ENCODE results near the gene ULBP3.
"Not testable (repeated sequence)": the region's sequence is repeated elsewhere in the genome, so short reads cannot be mapped to it uniquely, and the experiment has no call there.

ULBP3 gene

DNA sequence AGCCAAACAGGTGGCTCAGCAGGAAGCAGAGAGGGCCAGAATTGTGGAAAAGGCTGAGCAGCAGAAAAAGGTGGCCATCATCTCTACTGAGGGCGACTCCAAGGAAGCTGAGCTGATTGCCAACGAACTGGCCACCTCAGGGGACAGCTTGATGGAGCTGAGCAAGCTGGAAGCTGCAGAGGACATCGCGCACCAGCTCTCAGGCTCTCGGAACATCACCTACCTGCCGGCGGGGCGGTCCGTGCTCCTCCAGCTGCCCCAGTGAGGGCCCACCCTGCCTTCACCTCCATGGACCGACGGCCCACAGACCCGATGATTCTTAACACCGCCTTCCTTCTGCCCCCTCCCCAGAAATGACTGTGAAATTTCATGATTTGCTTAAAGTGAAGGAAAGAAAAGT, 25.8 kb downstream of the ULBP3 start:
- DNase-seq (ENCODE audit: low spot score), result no peak

DNA sequence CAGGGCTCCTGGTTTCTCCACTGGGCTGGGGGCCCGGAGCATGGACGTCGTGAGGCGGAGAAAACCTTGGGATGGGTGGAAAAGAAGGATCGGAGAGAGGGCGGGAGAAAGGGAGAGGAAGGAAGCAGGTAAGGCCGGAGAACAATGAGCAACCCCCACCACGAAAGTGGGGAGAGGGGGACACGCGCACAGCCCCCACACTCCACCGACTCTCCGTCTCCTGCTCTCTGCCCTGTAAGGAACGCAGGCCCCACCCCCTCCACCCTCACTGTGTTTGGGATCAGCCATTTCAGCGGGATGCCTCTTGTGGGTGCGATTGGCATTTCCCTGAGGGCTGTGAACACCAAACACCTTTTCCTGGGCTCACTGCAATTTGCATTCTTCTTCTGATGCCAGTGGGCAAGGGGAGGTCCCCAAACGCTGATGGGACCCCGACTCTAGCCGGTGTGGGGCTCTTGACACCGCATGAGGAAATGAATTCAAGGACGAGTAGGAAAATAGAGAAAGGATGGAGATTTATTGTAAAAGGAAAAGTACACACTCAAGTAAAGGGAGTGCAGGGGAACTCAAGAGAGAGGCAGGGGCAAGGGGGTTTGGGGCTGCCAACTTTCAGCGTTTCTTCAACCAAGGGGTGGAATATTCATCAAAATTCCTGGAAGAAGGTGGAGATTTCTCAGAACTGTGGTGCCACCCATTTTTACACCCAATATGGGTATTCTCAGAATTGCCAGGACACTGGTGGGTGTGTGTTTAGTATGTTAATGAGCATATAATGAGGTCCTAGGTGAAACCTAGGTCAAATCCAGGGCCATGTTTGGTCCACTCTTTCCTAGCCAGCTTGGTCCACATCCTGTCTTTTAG, 30.5 kb downstream of the ULBP3 start:
- no peak for DNase-seq (ENCODE audit: low spot score)

DNA sequence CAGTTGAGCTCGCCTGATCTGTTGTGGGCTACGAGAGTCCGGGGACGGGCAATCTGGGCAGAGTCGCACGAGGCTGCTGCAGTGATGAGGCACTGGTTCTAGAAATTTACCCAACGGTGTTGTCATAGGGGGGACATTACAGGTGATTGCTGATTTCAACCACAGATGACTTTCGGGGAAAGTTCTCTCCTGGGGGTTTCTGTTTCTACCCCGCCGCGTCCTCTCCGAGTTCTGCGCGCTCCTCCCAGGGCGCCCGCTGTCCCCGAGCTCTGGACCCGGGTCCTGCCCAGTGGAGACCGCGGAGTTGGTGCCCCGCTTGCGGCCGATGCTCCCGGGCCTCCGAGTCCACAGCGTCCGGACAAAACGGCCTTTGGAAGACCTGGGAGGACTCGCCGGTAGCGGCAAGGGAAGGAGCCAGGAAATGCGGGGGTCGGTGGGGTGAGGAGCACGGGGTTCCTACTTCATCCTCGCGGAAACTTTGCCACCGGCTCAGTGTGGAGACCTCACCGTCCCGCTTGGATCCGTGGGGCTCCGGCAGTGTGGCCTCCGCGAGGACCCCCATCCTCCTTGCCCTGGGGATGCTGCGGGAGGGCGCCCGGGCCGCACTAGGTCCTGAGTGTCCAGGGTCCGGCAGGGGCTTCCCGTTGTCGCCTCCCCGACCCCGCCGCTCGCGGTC, 31.3 kb downstream of the ULBP3 start:
- DNase-seq (ENCODE audit: low spot score), result no peak

DNA sequence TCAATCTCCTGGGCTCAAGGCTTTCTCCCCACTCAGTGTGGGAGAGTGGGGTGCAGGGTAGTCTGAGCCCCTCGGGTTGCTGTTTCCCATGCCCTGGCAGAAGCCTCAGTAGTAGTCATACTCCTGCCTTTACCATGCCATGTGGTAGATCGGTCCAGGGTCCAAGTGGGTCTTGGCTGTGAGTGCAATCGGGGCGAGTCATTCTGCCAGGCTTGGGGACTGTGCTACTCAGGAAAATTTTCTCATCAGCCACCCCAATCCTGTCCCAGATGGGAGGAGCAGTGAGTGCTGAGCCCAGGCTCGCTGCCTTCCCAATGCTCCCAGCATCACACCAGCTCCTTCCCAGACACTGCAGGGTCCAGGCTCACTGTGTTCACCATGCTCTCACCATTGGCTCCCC, 32.8 kb downstream of the ULBP3 start:
- DNase-seq (ENCODE audit: low spot score), result no peak

DNA sequence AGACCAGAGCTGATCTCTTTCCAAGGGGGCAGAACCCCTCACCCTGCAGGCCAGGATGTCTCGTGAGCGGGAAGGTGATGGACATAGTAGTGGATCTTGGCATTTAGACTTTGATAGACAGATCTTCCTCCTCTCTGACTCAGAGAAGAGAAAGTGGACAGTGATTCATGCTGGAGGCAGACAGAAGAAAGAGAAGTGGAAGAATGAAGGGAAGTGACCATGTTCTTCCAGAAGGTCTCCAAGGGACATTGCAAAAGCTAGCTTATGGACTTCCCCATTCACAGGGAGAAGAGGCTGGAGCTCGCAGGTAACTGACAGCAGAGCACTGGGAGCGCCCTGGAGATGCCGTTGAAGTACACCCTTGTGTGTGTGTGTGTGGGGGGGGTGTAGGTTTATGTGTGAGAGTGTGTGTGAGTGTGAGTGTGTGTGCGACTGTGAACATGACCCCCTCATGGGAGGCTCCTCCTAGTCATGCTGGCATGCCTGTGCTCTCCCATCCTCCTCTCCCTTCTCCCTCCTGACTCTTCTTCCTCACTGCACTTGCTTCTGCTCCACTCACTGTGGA, 35.6 kb downstream of the ULBP3 start:
- DNase-seq (ENCODE audit: low spot score), result no peak

DNA sequence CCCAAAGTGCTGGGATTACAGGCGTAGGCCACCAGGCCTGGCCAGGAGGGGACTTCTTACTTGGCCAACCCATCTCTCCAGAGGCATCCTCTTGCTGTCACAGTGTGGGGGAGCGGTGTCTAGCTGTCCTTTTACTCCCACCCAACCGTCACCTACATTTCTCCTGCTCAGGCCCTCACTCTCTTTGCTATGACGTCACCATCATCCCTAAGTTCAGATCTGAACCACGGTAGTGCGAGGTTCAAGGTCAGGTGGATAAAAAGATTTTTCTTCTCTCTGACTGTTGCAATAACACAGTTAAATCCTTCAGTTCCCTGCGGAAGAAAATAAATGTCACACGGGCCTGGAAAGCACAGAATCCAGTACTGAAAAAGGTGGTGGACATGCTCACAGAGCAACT, 36.3 kb downstream of the ULBP3 start:
- DNase-seq (ENCODE audit: low spot score), result no peak

DNA sequence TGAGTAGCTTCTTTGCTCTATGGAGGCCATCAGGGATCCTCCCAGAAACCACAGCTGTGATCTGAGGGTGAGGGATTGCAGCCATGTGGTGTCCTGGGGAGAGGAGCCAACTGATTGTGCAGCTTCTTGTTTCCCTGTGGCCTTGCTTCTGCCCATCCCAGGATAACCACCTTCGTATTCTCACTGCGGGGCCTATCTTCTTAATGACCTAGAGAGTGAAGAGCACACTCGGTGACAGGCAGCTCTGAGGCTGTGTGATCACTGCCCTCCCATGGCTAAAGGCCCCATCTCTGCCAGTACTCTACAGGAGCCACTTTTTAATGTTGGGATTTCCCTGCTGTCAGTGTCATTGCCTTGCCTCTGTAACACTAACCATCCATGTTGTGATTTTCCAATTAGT, 38.3 kb downstream of the ULBP3 start:
- DNase-seq (ENCODE audit: low spot score), result no peak

DNA sequence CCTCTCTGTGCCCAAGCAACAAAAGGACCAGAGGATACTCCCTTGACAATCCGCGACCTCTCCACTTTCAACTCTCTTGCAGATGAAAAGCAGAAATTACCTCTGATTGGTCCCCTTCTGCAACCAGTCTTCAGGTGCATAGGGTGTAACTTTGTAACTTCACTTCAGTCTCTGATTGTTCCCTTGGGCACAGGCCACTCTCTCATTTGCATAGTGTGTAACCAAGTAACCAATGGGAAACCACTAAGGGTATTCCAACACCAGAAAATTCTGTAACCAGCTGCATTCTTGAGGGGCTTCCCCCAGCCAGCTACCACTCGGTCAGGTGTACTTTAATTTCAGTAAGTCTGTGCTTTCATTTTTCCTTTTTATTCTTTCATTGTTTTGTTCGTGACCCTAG, 39.2 kb downstream of the ULBP3 start:
- no peak for DNase-seq (ENCODE audit: low spot score)

DNA sequence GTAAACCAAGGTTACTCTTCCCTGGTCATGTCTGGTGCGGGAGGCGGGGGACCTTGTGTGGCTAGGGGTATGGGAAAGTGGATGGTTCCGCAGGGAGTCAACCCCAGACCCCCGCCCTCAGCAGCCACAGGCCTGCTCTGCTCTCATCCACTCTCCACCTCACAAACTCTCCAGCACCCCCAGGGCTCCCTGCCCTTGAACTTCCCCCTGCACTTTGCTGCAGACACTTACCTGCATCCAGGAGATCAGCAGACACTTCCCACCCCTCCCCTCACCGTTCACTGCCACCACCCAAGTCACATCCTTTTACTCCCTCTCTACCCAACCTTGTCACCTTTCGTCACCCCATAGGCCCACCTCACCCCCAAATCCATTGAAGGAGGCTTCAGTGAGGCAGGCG, 39.6 kb downstream of the ULBP3 start:
- no peak for DNase-seq (ENCODE audit: low spot score)

DNA sequence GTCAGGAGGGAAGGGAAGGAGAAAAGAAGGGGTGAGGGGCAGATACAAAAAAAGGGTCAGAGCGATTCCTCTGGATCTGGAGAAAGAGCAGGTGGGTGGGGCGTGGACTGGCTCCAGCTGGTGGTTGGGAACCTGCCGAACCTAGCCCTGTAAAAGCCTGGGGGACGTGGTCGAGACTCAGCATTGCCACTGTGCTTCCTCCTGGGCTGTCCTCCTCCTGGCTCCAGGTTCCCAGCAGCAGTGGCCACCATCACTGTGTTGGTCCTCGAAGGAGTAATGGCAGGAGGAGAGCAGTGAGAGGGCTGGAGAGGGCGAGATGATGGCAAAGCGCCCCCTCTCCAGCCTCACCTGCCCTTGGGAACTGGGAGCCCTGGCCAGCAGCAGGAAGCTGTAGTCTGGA, 40.1 kb downstream of the ULBP3 start:
- DNase-seq (ENCODE audit: low spot score), result no peak

DNA sequence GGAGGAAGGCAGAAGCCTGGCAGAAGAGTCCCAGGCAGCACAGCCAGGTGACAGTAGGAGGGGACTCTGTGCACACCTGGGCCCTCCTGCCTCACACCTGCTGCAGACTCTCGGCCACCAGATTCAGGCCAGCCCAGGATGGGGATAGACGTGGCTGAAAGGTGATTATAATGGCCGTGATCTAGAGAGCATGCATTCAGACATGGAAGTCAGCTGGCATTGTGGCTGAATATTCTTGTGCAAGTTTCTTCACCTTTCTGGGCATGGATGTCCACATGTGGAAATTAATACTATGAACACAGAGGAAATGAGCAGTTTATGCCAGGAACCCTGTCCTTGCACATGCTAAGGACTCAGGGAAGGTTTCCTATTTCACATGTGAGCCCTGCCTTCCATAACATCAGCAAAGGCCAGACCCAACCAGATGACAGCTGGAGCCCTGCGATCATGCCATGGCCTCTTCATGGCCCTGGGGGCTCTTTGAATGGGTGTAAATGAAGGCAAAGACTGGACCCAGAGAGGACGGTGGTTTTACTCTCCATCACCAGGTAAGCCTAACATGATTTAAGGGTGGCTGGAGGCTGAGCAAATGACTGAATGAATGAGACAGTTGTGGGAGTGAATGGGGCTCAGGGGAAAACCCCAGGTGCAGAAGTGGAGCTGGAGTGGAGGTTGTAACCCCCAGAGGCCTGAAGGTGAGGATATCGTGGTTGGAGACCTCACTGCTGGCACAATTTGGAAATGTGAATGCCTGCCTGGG, 40.9 kb downstream of the ULBP3 start:
- DNase-seq (ENCODE audit: low spot score), result no peak

DNA sequence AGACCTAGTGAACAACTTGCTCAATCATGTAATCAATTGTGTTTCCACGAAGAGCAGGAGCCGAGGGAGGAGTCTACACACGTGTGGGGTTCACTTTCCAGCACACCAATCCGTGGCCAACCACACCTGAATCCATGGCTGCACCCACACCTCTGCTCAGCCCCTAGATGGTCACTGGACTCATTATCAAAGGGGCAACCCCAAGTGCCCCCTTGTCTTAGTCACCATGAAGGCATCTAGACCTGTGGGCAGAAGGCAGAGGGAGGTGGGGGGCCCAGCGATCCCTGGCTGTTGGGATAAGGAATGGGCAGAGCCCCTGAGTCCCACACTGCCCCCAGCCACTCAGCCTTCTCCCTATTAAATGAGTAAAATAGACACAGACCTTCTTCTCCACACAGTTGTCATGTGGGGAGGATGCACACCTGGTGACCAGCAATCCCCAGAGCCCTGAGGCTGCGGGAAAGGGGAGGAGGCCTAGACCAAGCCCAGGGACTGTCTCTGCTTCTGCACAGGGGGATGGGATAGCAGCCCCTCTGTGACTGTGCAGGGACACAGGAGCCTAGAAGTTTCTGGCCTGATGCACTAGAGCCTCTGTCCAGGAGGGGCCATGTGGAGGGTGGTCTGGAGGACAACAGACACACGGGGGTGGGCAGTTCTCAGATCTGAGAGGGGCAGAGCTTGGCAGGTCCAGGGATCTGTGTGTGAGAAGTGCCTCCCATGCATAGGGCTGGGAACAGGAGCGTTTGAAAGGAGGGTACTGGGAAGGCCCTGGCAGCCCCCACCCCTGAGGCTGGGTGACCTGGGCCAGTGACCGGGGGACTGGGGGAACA, 41.7 kb downstream of the ULBP3 start:
- no peak for DNase-seq (ENCODE audit: low spot score)

DNA sequence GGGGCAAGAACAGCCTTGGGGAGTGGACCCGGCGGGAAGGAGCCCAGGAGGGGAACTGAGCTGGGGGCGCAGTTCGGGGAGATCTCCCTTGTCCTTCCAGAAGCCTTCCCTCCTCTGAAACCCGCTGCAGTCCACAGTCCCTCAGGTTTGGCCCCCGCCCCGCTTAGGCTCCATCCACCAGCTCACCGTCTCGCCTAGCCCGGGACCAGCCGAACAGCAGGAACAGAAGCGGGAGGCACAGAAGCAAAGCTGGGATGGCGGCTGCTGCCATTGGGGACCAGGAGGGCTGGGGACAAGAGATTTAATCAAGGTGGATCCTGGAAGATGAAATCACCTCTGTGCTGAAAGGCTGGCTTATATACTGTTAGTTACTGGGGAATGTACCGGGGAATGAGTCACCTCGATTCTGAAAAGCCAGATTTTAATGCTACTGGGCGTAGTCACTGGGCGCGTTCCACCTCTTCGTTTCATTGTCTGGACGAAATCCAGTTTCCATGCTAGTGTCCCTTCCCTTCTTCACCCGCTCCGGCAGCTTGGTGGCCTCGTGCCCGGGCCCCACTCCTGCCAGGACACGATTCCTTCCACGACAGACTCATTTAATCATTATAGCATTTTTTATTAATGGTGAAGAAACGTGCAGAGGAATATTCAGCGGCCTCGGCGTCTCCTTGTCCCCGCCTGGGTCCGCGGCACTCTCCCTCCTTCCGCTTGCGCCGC, 43.6 kb downstream of the ULBP3 start, which contains the start of gene RAET1L:
RAET1L (minus strand) TSS at position 332 of the 717 bp plus-strand sequence; CDS start at position 271, 61 bp downstream.
- peak; percentile 54 for DNase-seq (ENCODE audit: low spot score)

DNA sequence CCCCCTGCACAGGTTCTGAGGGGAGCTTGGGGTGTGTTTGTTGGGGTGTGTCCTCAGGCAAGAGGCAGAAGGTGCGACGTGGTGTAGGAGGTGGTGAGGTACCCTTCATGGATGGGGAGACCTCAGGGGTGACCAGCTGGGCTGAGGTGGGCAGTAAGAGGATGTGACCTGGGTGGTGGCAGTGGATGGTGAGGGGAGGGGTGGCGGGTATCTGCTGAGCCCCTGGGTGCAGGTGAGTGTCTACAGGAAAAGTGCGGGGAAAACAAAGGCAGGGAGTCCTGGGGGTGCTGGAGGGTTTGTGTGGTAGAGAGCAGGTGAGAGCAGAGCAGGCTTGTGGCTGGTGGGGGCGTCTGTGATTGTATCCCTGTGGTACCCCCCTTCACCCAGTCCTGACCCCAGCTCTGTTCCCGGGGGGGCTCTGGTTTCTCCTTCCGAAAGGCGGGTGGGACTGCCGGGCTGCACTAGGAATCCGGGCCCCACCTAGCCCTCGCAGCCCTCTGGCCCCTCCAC, 44.2 kb downstream of the ULBP3 start:
- DNase-seq (ENCODE audit: low spot score), result no peak

DNA sequence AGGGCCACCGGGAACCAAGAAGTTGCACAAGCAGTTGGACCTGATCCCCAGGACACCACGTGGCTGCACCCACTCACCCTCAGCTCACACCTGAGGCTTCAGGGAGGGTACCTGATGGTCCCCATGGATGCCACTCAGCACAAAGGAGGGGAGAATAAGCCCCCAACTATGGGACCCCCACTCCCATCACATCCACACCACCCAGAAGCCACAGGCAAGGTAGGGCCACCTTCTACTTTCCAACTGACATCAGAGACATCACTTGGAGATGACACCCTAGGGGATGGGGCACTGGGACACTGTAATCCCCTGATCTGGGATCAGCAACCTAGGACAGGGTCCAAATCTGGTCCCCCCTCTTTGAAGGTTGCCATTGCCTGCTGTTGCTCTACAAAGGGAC, 44.9 kb downstream of the ULBP3 start:
- not testable (repeated sequence) for DNase-seq (ENCODE audit: low spot score)

DNA sequence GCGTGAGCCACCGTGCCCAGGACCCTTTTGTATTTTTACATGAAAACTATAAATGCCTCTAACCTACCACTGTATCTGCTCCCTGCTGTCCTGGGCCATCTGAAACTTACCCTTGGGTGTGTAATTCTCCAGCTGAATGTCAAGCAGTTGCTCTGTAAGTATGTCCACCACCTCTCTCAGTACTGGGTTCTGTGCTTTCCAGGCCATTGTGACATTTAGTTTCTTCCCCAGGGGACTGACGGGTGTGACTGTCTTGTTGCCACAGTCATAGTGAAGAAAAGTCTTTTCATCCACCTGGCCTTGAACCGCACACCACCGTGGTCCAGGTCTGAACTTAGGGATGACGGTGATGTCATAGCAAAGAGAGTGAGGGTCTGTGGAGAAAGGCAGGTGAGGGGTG, 47.1 kb downstream of the ULBP3 start:
- not testable (repeated sequence) for DNase-seq (ENCODE audit: low spot score)

DNA sequence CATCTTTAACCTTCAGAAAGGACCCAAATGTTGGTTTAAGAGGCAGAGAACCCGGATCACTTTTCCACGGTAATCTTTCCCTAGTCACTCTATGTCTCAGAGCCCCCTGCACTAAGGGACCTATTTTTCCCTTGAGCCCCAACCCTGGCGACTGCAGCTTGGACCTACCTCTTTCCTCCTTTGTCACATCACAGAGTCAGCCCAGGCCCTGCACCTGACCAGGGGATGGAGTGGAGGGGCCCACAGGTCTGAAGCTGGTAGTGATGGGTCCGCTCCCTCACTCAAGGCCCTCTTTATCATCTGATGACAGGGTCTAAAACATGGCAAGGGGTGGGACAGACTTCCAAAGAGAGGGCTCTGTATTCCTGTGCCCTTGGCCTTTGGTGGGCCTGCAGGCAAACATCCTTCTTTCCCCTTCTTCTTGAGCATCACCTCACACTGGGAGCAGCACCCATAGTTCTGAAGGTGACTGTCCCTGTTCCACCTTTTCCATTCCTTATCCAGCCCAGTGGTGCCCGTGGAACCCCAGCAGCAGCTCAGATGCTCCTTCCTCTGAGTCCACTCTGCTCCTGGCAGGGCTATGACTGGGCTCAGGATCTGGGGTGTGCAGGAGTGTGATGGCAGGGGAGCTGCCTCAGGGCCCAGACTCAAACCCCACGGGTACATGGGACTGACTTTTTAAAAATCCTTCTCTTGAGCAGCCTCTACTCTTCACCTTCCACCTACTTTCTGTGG, 49.9 kb downstream of the ULBP3 start:
- DNase-seq (ENCODE audit: low spot score), result no peak

DNA sequence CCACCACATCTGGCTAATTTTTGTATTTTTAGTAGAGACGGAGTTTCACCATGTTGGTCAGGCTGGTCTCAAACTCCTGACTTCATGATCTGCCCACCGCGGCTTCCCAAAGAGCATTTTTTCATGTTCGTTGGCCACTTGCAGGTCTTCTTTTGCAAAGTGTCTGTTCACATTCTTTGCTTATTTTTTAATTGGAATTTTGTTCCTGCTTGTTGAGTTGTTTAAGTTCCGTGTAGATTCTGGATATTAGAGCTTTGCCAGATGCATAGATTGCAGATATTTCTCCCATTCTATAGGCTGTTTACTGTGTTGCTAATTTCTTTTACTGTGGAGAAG, 51.8 kb downstream of the ULBP3 start:
- DNase-seq (ENCODE audit: low spot score), result not testable (repeated sequence)

DNA sequence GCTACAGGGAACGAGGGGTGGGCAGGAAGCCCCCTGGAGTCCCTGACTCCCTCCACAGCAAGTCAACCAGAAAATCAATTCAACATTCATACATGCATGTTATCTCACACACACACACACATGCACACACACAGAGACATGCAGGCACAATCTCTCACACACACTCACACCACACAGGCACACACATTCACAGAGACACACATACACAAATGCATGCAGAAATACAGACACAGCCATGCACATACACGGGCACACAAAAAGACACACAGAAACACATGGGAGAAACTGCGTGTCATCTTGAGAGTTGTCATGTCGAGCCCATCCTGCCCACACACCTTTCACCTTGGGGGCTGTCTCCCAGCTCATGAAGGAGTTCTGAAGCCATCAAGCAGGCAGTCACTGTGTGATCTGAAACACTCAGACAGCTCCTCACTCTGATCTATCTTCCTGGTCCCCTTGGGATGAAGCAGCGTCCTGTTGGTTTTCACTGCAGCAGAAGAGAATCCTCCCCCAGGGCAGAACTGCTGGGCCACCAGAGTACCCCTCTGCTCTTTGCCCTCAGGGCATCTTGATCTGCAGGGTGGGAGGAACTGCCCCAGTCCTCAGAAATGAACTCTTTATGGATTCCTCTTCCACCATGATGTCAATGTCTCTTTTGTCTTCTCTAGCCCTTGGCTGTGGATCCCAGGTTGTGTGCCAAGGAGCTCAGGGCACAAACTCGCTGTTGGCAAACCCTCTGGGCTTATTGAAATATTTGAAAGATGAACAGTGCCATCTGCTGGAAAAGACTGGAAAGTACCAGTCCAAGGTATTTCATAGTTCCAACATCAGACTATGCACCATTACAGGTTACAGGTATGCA, 52.4 kb downstream of the ULBP3 start:
- DNase-seq (ENCODE audit: low spot score), result peak; percentile 74

Data from RKO (cell line).